GM12892 (cell line): ENCODE results near the gene PARG.
"Not testable (repeated sequence)": the region's sequence is repeated elsewhere in the genome, so short reads cannot be mapped to it uniquely, and the experiment has no call there.

Experiments used
- POLR2A ChIP-seq: IDR thresholded peaks from 2 replicates; pipeline ENCODE4 v1.6.1; 2011; ENCODE audit warnings: low read depth, low read length, control low read depth
- POLR2AphosphoS5 ChIP-seq: IDR thresholded peaks from 2 replicates; pipeline ENCODE4 v1.6.1; 2011; ENCODE audit warnings: low read depth, low read length, control low read depth

GRCh38 chr10:49970331-49970857, 28.6 kb upstream of the PARG start:
- not testable (repeated sequence) for TF ChIP-seq POLR2A, POLR2AphosphoS5
